WERI-Rb-1 (cell line): ENCODE results near the gene LRP2BP.
"Not testable (repeated sequence)": the region's sequence is repeated elsewhere in the genome, so short reads cannot be mapped to it uniquely, and the experiment has no call there.

Experiments
- DNase-seq: peaks from one replicate; pipeline ENCODE4 v3.0.0-alpha.2; 2020
- H3K27ac ChIP-seq: fragments of 250-450 bp; sonication (Bioruptor Pico); 2 replicates; pipeline ENCODE4 v1.5.1; 2020; ENCODE audit warnings: mild to moderate bottlenecking, moderate library complexity
- H3K27me3 ChIP-seq: fragments of 250-450 bp; sonication (Bioruptor Pico); 2 replicates; pipeline ENCODE4 v1.5.1; 2021; ENCODE audit warnings: mild to moderate bottlenecking, low read depth, moderate library complexity; ENCODE audit not compliant: insufficient read depth, severe bottlenecking
- H3K36me3 ChIP-seq: fragments of 250-450 bp; sonication (Bioruptor Pico); 2 replicates; pipeline ENCODE4 v1.5.1; 2020; ENCODE audit warnings: mild to moderate bottlenecking, moderate library complexity
- H3K4me3 ChIP-seq: 2 replicates; pipeline ENCODE4 v1.5.1; 2011; ENCODE audit warnings: low read depth, mild to moderate bottlenecking, control low read depth, low read length
- H3K9me3 ChIP-seq: fragments of 250-450 bp; sonication (Bioruptor Pico); 2 replicates; pipeline ENCODE4 v1.5.1; 2021; ENCODE audit warnings: mild to moderate bottlenecking, moderate library complexity; ENCODE audit not compliant: severe bottlenecking
- CTCF ChIP-seq: IDR thresholded peaks from 2 replicates; pipeline ENCODE4 v1.5.1; 2011; ENCODE audit warnings: low read depth, mild to moderate bottlenecking, control low read depth, inconsistent platforms, low read length

Gene LRP2BP

GRCh38 chr4:185323606-185324005 is 72.1 kb downstream of the LRP2BP start:
- Histone ChIP-seq H3K9me3 (no peaks in the 10 kb centered on the region), H3K4me3 (no peak overlapping the region), H3K36me3 (no peaks in the 10 kb centered on the region; the same call in 1 of the 2 replicates), H3K27ac (no peak overlapping the region), H3K27me3 (no peaks in the 10 kb centered on the region)
- DNase-seq, result no peak
- TF ChIP-seq CTCF, result no peak

GRCh38 chr4:185322803-185323202 is 72.9 kb downstream of the LRP2BP start:
- H3K9me3 ChIP-seq, result no peaks in the 10 kb centered on the region
- no peaks in the 10 kb centered on the region for H3K27me3 ChIP-seq
- no peak for TF ChIP-seq CTCF
- H3K27ac ChIP-seq, result no peak overlapping the region
- no peaks in the 10 kb centered on the region; the same call in 1 of the 2 replicates for H3K36me3 ChIP-seq
- DNase-seq, result no peak
- H3K4me3 ChIP-seq, result no peak overlapping the region

GRCh38 chr4:185318679-185319078 is 77.0 kb downstream of the LRP2BP start:
- no peak for DNase-seq
- H3K4me3 ChIP-seq, result no peak overlapping the region
- no peak for TF ChIP-seq CTCF
- H3K9me3 ChIP-seq, result no peaks in the 10 kb centered on the region
- no peaks in the 10 kb centered on the region for H3K27me3 ChIP-seq
- no peaks in the 10 kb centered on the region; the same call in 1 of the 2 replicates for H3K36me3 ChIP-seq
- no peak overlapping the region for H3K27ac ChIP-seq

GRCh38 chr4:185317880-185318279 is 77.8 kb downstream of the LRP2BP start:
- Histone ChIP-seq H3K36me3 (no peaks in the 10 kb centered on the region; the same call in 1 of the 2 replicates), H3K4me3 (no peak overlapping the region), H3K27ac (no peak overlapping the region), H3K9me3 (no peaks in the 10 kb centered on the region), H3K27me3 (no peaks in the 10 kb centered on the region)
- TF ChIP-seq CTCF, result no peak
- DNase-seq, result no peak

GRCh38 chr4:185317462-185317861 is 78.3 kb downstream of the LRP2BP start:
- H3K27me3 ChIP-seq, H3K9me3 ChIP-seq, H3K4me3 ChIP-seq, H3K36me3 ChIP-seq, H3K27ac ChIP-seq, DNase-seq: not testable (repeated sequence)
